LNCaP clone FGC (cell line): Measurements from ENCODE around the gene TSPYL4.

Experiments used
- DNase-seq: peaks from one replicate; pipeline ENCODE4 v3.0.0-alpha.2; 2011; ENCODE audit warnings: low read depth
- H3K4me3 ChIP-seq: 2 replicates; pipeline ENCODE4 v1.5.1; 2011; ENCODE audit warnings: mild to moderate bottlenecking, low read depth, low read length, control low read depth
- TF ChIP-seq, protein P1 (sequence below): IDR thresholded peaks from 2 replicates; pipeline ENCODE4 v1.5.1; 2012; ENCODE audit warnings: mild to moderate bottlenecking; ENCODE audit not compliant: control insufficient read depth, insufficient read depth; ENCODE audit errors: extremely low read depth

The TSPYL4 gene

DNA sequence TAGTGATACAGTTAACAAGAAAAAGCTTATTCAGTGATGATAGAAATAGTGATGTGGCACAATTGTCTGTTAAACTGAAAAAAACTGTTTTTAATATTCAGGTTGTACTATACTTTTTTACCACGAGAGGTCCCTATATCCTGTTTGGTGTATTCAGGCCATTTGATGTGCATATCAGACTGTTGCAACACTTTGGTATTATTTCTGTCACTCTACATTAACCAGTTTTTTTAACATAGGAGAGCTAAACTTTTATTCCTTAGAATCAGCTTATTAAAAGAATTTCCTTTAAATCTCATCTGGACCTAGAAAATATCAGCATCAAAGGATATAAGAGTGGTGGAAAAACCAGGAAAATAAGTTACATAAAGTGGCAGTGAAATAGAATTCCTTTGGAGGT, 36.8 kb downstream of the TSPYL4 start:
- H3K4me3 ChIP-seq = no peak overlapping the region
- TF ChIP-seq, protein P1, sequence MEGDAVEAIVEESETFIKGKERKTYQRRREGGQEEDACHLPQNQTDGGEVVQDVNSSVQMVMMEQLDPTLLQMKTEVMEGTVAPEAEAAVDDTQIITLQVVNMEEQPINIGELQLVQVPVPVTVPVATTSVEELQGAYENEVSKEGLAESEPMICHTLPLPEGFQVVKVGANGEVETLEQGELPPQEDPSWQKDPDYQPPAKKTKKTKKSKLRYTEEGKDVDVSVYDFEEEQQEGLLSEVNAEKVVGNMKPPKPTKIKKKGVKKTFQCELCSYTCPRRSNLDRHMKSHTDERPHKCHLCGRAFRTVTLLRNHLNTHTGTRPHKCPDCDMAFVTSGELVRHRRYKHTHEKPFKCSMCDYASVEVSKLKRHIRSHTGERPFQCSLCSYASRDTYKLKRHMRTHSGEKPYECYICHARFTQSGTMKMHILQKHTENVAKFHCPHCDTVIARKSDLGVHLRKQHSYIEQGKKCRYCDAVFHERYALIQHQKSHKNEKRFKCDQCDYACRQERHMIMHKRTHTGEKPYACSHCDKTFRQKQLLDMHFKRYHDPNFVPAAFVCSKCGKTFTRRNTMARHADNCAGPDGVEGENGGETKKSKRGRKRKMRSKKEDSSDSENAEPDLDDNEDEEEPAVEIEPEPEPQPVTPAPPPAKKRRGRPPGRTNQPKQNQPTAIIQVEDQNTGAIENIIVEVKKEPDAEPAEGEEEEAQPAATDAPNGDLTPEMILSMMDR = peak; percentile 31
- DNase-seq = no peak

GRCh38 chr6:116215414-116215813, 38.5 kb downstream of the TSPYL4 start:
- TF ChIP-seq, protein P1 = no peak
- no peak overlapping the region for H3K4me3 ChIP-seq
- DNase-seq = no peak

GRCh38 chr6:116214681-116215080, 39.2 kb downstream of the TSPYL4 start:
- H3K4me3 ChIP-seq = no peak overlapping the region
- TF ChIP-seq, protein P1 = no peak
- no peak for DNase-seq

GRCh38 chr6:116210750-116211425, 43.0 kb downstream of the TSPYL4 start:
- TF ChIP-seq, protein P1 = no peak
- no peak overlapping the region for H3K4me3 ChIP-seq
- DNase-seq = peak; percentile 40

DNA sequence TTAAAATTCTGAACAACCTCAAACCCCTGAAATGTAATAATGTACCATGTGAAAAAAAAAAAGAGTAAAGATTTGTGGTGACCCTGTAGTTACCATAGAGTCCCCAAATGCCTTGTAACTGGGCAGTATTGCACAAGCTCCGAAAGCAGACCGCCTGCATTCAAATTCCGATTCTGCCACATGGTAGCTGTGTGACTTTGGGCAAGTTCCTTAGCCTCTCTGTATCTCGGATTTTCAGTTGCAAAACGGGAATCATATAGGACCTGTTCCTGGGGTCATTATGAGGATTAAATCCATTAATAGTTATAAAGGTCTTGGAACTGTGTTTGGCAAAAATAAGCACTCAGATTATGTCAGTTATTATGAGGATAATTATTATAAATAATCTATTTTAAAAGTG, 43.6 kb downstream of the TSPYL4 start:
- no peak for DNase-seq
- TF ChIP-seq, protein P1 = no peak
- H3K4me3 ChIP-seq = no peak overlapping the region

DNA sequence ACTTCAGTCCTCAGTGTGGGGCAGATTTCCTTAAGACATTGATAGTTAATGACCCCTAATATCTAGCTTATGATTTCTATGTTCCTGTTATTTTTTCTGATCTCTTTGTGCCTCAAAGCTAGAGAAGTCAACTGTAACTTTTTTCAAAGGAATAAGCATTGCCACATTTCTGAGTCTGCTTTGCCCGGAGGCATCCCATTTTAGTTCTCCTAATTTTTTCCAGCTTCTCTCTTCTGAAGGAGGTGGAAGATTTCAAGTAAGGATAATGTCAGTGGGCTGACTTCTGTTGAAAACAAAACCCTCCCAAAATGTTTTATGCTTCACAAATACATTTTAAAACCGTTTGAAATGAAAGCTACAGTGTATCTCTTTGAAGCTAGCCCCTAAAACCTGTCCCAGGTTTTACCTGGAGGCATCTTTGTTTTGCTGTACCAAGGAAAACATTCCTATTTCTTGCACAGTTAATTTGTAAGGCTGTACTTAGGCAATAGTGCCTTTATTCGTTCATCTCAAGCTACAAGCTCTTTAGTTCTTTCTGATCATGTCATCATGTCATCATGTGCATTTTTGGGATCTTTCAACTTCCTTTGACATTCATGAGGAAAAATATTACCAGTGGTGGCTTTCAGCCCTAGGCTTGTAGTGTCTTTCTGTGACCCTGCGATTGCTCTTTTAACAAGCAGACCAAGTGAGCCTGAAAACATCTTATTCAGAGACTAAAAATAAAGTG, 45.7 kb downstream of the TSPYL4 start:
- TF ChIP-seq, protein P1 = no peak
- H3K4me3 ChIP-seq = no peak overlapping the region
- DNase-seq = no peak
